ENCODE measurements around the gene HSPA12B. TPM values are rescaled to one million over a fixed set of nuclear protein-coding genes. Genes with fewer than 3 reads are reported as not detected.

The HSPA12B gene, protein sequence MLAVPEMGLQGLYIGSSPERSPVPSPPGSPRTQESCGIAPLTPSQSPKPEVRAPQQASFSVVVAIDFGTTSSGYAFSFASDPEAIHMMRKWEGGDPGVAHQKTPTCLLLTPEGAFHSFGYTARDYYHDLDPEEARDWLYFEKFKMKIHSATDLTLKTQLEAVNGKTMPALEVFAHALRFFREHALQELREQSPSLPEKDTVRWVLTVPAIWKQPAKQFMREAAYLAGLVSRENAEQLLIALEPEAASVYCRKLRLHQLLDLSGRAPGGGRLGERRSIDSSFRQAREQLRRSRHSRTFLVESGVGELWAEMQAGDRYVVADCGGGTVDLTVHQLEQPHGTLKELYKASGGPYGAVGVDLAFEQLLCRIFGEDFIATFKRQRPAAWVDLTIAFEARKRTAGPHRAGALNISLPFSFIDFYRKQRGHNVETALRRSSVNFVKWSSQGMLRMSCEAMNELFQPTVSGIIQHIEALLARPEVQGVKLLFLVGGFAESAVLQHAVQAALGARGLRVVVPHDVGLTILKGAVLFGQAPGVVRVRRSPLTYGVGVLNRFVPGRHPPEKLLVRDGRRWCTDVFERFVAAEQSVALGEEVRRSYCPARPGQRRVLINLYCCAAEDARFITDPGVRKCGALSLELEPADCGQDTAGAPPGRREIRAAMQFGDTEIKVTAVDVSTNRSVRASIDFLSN
- 1 to 10 TPM; 1.5 to 1.7 TPM for total RNA-seq

DNA sequence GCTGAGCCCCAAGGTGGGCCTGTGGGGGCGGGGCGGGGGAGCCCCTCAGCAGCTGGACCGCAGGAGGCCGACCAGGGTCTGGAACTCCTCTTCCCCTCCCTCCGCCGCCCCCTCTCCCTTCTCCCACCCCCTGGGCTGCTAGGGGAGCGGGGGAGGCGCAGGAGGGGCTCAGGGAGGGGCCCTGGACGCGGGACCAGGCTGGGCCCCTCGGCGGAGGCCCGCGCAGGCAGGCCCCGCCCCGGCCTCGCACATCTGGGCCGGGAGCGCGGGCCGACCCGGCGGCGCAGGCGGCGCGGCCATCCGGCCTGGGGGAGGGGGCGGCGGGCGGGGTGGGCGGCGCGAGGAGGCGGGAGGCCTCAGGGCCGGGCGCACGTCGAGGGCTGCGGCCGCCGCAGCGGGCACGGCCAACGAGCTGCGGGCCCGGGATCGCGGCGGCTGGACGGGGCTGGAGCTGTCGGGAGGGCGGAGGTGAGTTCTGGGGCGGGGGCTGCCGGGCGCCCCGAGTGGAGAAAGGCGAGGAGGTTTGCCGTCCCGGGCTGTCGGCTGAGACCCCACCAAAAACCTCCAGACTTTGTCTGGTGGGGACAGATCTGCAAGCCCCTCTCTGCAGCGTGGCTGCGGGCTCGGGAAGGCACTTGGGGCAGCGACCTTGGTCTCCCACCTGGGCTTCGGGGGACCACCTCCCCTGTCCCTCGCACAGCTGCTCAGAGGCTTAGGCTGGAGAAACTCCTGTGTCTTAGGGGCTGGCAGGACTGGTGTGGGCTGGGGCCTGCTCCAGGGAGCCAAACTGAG, at the start of gene HSPA12B:
Gene HSPA12B (plus strand): TSS at position 359 of the 792 bp plus-strand sequence. CDS start 5,990 bp downstream, outside the sequence.
- H3K4me1 ChIP-seq = peaks cover 6% of the 10 kb centered on the region
- H3K36me3 ChIP-seq = no peaks in the 10 kb centered on the region
- no peaks in the 10 kb centered on the region for H3K9me3 ChIP-seq
- no peak for DNase-seq
- no peak within 1 kb of the TSS for H3K4me3 ChIP-seq
- TF ChIP-seq, protein P1, sequence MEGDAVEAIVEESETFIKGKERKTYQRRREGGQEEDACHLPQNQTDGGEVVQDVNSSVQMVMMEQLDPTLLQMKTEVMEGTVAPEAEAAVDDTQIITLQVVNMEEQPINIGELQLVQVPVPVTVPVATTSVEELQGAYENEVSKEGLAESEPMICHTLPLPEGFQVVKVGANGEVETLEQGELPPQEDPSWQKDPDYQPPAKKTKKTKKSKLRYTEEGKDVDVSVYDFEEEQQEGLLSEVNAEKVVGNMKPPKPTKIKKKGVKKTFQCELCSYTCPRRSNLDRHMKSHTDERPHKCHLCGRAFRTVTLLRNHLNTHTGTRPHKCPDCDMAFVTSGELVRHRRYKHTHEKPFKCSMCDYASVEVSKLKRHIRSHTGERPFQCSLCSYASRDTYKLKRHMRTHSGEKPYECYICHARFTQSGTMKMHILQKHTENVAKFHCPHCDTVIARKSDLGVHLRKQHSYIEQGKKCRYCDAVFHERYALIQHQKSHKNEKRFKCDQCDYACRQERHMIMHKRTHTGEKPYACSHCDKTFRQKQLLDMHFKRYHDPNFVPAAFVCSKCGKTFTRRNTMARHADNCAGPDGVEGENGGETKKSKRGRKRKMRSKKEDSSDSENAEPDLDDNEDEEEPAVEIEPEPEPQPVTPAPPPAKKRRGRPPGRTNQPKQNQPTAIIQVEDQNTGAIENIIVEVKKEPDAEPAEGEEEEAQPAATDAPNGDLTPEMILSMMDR (IDR thresholded peaks at IDR 0.05) = no peak
- H3K9ac ChIP-seq (ENCODE audit: low read depth in 2 of 2, low read length in 2 of 2) = peak within 1 kb of the TSS in 1 of 2 donors; percentile 35
- no peak within 1 kb of the TSS for H3K27ac ChIP-seq
- peaks cover 10% of the 10 kb centered on the region for H3K27me3 ChIP-seq
- intact Hi-C loops (cut with DNase I) = no loop called here

DNA sequence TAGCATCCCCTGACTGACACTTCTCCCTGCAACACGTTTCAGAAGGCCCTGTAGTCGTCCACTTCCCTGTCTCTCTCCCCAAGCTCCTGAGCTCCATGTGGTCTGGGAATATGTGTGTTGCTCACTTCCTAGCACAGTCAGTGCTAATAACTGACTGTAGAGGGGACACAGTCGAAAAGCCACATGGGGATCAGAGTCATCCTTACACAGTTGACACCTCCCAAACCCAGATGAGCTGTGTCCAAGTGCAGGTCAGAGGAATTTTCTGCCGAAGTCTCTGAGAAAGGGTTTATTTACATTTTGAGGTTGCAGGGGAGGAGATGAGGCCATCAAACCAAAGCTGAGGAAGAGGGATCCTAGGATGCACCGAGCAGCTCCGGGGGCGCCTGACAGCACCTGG, 47.1 kb upstream of the HSPA12B start:
- Histone ChIP-seq H3K4me1 (no peaks in the 10 kb centered on the region), H3K4me3 (no peak overlapping the region), H3K36me3 (no peaks in the 10 kb centered on the region), H3K27ac (no peak overlapping the region), H3K9me3 (no peaks in the 10 kb centered on the region), H3K9ac (ENCODE audit: low read depth in 2 of 2, low read length in 2 of 2) (no peak overlapping the region), H3K27me3 (peaks cover 20% of the 10 kb centered on the region)
- intact Hi-C loops (cut with DNase I) = loop anchor here (10.0 kb wide), 1 partner anchor 399 kb away; no protein-coding TSS in a partner anchor
- TF ChIP-seq, protein P1 (IDR thresholded peaks at IDR 0.05) = no peak
- no peak for DNase-seq

DNA sequence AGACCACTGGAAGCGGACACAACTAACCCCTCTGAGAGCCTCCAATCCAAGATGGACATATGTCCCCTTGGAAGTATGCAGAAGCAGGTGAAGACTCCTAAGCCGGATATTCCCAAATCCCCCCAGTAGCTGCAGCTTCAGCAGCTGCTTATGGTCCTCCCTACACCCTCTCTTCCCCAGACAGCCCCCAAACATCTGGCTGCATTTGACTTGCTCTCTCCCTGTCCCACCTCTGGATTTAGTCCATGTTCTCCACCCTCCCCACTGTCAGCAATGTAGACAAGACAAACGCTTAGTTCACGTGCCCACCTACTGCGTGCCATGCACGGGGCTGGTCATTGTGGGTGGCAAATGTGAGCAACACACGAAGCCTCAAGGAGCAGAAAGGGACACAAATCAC, 46.1 kb upstream of the HSPA12B start:
- no peak overlapping the region for H3K9ac ChIP-seq (ENCODE audit: low read depth in 2 of 2, low read length in 2 of 2)
- no peak overlapping the region for H3K4me3 ChIP-seq
- peaks cover 12% of the 10 kb centered on the region for H3K27me3 ChIP-seq
- H3K36me3 ChIP-seq = no peaks in the 10 kb centered on the region
- H3K9me3 ChIP-seq = no peaks in the 10 kb centered on the region
- no peaks in the 10 kb centered on the region for H3K4me1 ChIP-seq
- intact Hi-C loops (cut with DNase I) = loop anchor here (10.0 kb wide), 1 partner anchor 398 kb away; no protein-coding TSS in a partner anchor
- no peak for DNase-seq
- TF ChIP-seq, protein P1 (IDR thresholded peaks at IDR 0.05) = no peak
- H3K27ac ChIP-seq = peak overlapping the region; percentile 44

DNA sequence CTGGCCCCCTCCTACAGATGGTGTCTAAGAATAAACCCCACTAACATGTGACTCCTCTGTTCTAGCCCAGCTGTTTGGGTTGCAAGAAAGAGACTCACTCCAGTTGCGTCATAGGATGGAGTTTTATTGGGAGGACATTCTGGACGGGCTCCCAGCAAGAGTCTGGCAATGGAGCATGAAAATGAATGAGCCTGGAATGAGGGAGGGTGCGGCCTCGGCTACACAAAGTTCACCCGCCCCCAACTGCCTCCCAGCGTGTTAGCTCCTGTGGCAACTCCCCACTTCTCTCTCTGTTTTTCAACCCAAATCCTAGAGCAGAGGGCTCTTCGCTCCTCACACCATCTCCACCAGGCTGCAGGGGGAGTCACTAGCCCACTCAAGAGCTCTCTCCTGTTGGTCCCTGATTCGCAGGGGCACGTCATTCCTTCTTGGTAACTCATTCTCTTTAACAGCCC, 45.6 kb upstream of the HSPA12B start:
- H3K27me3 ChIP-seq = peaks cover 7% of the 10 kb centered on the region
- H3K9ac ChIP-seq (ENCODE audit: low read depth in 2 of 2, low read length in 2 of 2) = peak overlapping the region in 1 of 2 donors; percentile 56
- H3K4me1 ChIP-seq = no peaks in the 10 kb centered on the region
- peak; percentile 74 for DNase-seq
- intact Hi-C loops (cut with DNase I) = loop anchor here (10.0 kb wide), 1 partner anchor 398 kb away; no protein-coding TSS in a partner anchor
- H3K36me3 ChIP-seq = no peaks in the 10 kb centered on the region
- TF ChIP-seq, protein P1 (IDR thresholded peaks at IDR 0.05) = no peak
- no peaks in the 10 kb centered on the region for H3K9me3 ChIP-seq
- peak overlapping the region; percentile 44 for H3K27ac ChIP-seq
- H3K4me3 ChIP-seq = no peak overlapping the region

DNA sequence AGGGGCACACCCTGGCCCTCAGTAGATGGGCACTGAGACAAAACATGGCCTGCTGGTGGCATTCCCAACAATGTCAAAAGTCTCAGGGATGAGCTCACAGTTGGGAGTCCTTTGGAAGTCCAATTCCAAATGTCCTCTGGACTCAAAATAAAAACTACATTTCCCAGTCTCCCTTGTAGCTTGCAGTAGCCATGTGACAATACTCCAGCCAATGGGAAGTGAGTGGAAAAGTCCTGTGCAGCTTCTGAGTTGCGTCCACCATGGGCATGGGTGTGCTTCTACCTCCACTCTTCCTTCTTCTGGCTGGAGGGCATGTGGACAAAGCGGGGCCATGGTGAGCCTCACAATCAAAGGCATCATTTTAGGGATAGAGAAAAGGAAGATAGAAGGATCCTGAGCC, 44.8 kb upstream of the HSPA12B start:
- Histone ChIP-seq H3K9ac (ENCODE audit: low read depth in 2 of 2, low read length in 2 of 2) (no peak overlapping the region), H3K27me3 (no peaks in the 10 kb centered on the region), H3K36me3 (no peaks in the 10 kb centered on the region), H3K27ac (peak overlapping the region; percentile 44), H3K4me1 (no peaks in the 10 kb centered on the region), H3K4me3 (no peak overlapping the region), H3K9me3 (no peaks in the 10 kb centered on the region)
- DNase-seq = no peak
- TF ChIP-seq, protein P1 (IDR thresholded peaks at IDR 0.05) = no peak
- intact Hi-C loops (cut with DNase I) = loop anchor here (10.0 kb wide), 1 partner anchor 397 kb away; no protein-coding TSS in a partner anchor
